GM19238 (cell line): ENCODE results near the gene C20orf202.

Source experiments
- DNase-seq: peaks from one replicate; pipeline ENCODE4 v3.0.0; 2011; ENCODE audit warnings: low spot score; ENCODE audit not compliant: insufficient read length

C20orf202 gene

DNA sequence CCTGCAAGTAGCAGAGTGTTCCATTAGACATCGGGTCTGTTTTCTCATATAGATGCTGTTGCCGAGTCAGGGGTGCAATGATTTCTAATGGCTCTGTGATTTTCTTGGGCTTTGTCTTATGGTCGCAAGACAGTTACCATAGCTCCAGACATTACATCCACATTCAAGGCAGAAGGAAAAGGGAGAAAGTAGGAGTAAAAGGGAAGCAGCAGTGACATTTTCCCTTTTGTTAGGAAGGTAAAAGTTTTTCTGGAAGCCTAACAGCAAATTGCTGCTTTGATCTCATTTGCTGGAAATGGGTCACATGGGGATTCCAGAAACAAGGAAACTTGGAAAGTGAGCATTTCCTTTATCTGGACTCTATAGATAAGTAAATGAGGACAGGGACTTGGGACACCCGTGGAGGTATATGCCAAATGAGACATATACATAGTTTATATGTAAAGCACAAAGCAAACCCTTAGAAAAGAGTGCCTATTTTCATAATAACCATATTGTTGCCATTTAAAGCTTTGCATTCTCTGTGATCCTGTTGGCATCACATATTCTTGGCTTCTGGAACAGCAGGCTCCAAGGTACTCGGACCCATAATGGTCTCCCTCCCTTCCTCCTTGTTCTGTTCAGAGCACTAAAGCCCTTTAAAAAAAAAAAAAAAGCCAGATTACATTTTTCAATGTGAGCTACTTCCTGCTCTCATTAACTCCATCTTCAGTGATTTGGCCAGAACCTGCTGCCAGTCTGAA is at the start of gene C20orf202:
TSS of gene C20orf202 (plus strand) at position 693 of the 743 bp plus-strand sequence. CDS start 132 bp downstream, outside the sequence.
- no peak for DNase-seq

DNA sequence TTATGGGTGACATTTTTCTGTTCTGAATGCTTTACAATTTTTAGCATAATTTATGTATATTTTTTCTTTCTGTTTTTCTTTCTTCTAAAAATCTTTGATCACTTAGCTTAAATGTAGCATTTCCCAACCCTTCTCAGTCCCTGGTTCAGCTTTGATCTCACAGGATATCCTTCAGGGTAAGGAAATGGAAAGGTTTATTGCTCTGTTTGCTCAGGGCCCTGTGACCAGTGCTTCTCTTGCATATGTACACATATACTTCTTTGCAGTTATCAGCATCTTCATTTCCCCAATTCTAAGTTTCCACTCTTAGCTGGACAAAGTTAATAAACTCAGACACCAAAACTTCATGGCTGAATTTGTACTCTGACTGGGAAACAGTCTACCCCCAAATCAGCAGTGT is 49.0 kb upstream of the C20orf202 start:
- DNase-seq, result no peak

DNA sequence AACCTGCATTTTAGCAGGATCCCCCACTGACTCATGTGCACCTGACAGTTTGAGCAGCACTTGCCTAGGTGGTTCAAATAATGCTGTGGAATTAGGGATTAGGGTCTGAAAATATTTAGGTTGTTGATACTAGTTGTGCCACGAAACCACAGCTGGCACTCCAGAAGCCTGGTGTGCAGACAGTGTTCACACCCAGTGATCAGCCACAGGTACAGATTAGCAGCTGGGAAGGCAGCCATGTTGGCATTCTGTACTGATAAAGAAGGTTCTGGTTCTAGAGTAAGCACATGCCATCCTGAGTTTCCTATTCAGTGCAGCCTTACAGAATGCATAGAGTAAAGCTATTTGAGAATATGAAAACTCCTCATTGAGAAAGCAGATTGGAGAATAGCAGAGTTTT is 48.6 kb upstream of the C20orf202 start:
- DNase-seq, result no peak

DNA sequence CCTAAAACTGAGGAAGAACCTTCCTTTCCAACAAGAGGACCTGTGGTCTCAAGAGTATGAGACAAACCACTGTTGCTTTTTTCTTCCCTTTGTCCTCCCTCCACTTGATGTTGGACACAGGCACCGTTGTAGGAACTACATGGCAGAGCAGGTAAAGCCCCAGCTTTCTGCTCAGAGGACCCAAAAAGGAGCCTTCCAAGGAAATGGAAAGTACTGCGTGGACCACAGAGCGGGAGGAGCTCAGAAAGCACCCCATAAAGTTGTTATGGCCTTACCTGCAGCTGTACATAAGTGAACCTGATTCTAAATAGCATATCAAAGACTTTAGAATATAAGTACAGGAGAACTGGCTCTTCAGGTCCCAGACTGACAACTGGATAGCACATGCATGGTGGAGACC is 47.9 kb upstream of the C20orf202 start:
- DNase-seq, result no peak

DNA sequence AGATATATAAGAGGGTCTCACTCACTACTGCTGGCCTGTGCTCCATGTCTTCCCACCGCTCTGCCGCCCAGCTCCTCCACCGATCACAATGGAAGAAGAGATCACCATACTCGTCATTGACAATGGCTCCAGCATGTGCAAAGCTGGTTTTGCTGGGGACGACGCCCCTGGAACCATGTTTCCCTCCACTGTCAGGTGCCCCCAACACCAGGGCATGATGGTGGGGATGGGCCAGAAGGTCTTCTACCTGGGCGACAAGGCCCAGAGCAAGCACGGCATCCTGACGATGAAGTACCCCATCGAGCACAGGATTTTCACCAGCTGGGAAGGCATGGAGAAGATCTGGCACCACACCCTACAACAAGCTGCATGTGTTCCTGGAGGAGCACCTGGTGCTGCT is 42.8 kb upstream of the C20orf202 start:
- no peak for DNase-seq

DNA sequence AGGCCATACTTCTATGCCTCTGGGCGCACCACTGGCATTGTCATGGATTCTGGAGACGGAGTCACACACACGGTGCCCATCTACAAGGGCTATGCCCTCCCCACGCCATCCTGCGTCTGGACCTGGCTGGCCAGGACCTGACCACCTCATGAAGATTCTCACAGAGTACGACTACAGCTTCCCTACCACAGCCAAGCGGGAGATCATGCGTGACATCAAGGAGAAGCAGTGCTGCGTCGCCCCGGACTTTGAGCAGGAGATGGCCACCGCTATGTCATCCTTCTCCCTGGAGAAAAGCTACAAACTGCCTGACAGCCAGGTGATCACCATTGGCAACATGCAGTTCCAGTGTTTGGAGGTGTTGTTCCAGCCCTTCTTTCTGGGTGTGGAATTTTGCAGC is 42.3 kb upstream of the C20orf202 start:
- no peak for DNase-seq

DNA sequence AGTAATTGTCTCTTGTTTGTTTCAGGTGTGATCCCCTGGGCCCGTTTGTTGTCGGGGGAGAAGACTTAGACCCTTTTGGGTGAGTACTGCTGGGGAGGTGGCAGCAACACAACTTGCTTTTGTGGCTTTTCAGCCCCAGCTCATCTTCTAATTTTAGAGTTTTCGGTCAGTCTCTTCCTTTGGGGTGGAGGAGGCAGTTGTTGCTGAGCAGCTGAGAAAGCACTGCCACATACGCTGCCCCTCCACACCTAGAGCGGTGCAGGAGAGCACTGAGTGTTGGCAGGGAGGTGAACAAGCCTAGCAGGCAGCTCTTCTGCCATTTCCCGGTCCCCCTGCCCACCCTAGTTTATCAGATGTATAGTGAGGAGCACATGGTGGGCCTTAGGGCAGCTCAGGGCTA is 40.1 kb upstream of the C20orf202 start:
- DNase-seq, result no peak

DNA sequence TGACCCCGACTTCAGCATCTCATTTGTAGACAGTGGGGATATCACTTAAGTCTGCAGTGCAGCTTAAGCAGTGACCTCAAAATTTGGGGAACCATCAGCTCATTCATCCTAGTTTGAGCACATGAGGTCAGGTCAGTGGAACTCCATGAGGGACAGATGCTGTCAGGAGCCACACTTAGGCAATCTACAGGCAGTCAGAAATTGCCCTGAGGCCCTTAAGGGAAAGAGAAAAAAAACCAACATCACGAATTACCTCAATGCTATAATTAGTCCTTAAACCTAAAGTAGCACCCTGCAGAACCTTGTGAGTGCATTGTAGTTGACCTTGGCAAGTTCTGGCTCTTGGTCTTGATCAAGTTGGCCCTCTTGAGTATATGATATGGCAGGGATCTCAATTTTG is 39.6 kb upstream of the C20orf202 start:
- DNase-seq, result no peak

DNA sequence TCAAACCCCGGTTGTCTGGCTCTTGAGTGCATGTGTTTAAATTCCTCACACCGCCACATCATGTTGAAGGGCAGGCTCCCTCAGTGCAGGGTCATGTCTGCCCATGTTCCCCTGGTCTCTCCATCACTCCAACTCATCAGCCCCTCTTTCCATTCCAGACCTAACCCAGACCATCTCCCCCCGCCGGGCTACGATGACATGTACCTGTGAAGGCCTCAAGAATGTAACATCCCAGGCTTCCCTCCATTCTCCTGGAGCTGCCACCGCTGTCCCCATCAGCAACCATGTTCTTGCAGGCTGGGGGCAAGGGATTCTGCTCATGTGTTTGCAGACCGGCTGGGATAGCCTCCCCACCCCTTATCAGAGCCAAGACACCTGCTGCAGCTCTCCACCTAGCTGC is 38.4 kb upstream of the C20orf202 start:
- DNase-seq, result no peak

DNA sequence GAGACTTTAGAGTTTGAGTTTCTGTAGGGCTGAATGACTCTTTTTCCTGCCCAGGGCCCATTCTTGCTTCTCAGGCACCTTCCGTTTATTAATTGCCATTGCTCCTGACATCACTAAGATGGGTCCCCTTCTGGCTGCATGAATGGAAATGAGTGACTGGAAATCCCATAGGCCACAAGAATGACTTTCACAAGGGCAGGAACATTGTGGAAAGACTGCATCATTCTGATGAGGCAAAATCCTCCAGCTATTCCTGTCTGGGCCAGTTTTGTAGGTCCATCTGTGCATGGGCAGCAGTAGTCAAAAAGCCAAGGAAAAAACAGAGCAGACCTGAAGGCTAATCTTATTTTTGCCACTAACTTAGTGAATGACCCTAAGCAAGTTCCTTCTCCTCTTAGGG is 37.7 kb upstream of the C20orf202 start:
- DNase-seq, result no peak

DNA sequence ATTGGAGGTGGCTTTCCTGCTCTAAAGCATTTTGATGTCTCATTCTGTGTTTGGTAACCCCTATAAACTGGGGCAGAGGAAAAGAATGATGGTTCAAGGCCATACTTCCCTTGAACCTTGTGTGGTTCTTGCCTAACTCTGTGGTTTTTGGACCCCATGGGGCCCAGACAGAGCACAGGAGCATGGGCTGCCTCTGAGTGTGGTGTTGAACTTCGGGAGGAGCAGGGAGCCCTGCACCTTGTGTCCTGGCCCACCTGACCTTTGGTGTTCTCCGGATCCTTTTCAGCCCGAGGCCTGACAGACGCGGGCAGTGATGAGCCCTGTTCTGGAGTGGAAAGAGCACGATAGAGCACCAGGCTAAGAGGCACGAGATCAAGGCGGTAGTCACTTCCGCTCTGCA is 37.3 kb upstream of the C20orf202 start:
- no peak for DNase-seq

DNA sequence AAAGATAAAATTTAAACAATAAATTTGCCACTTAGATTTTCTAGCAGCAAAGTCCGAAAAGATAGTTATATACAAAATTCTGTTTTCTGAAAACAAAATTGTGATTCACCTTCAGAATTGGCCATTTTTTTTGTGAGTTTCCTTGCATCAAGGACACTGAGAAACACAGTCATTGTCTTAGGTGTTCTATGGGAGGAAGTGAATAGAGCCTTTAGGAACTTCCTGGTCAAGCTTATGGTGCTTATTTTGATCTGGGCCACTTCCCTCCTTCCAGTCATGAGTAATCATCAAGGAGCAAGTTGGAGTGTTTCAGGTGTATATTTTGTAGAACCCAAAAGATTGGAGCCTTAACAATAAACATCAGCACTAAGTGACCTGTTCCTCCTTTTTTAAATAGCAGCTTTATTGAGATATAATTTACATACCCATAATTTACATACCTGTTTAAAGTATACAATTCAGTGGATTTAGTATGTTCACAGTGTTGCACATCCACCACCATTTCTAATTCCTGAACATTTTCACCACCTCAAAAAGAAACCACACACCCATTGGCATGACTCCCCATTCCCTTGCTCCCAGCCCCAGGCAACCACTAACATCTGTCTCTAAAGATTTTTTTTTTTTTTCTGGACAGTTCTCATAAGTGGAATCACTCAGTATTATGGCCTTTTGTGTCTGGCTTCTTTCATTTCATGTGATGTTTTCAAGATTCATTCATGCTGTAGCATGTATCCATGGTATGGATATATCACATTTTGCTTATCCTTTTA is 36.1 kb upstream of the C20orf202 start:
- DNase-seq, result no peak

DNA sequence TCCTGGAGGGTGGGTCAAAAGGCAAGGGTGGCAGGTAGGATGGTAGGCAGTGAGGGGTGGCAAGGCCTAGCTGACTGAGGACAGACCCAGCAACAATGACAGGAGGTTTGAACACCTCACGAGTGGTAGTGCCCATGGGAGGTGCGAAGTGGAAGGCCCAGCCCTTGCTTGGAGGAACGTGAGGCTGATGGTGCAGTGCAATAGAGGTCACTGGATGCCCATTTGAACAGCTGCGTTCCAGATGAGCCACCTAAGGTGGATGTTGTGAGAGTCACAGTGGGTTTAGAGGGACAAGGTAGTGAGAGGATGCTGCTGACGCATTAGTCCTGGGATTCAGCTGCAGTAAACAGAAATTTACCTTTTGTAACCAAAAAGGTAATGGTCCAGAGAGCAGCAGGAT is 34.0 kb upstream of the C20orf202 start:
- no peak for DNase-seq

DNA sequence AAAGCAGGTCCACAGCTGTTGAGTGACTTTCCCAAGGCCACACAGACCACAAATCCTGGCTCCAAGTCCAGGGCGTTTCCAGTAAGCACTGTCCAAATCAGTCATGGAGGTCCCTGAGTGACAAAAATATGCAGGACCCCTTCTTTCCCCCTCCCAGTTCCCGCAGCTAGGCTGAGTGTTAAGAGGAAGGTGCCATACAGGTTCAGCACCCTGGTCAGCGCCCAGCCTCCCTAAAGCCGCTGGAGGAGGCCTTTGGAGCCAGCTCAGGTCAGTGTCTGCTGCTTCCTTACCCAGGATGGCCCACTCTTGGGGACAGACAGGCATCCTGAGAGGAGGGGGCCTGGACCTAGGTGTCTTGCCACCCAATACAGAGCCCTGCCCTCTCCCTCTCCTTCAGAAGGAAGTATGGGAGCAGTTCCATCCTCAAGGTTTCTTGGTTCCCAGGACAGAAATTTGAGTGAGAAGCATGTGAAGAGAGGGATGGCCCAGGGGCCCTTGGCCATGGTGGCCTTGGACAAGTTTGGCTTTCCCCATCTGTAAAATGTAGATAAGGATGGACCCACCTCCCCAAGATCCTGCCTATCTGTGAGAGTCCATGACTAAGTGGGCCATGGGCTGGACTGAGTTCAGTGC is 31.7 kb upstream of the C20orf202 start:
- no peak for DNase-seq

DNA sequence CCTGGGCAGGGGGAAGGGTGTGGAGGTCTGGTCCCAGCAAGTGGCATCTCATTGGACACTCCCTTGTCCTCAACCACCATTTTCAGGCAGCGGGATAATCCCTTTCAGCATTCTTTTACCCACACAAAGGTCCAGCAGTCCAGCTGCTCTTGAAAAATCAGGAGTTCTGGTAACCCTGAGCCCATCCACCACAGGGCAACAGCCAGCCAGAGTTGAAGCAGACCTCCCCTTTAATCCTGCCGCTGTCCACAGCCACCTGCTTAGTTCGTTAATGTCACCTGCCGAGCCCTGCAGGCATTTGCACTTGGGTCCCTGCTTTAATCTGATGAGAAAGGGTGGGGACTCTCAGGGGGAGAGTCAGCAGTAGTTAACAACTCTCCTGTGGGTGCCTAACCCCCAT is 29.6 kb upstream of the C20orf202 start:
- no peak for DNase-seq

DNA sequence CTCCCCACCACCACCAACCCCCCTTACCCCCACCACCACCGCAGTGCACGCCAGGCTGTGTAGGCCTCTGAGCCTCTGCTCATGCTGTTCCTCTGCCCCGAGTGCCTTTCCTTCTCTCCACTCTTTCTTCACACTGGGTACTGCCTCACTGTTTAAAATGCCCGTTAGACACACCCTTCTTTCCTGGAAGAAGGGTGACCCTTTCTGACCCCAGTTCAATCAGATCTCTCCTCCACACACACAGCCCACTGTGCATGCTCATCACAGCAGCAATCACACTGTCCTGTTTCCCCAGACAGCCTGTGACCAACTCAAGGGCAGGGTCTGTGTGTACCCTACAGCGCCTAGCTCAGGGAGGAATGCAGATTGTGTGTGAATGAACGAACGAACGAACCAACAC is 28.5 kb upstream of the C20orf202 start:
- no peak for DNase-seq

DNA sequence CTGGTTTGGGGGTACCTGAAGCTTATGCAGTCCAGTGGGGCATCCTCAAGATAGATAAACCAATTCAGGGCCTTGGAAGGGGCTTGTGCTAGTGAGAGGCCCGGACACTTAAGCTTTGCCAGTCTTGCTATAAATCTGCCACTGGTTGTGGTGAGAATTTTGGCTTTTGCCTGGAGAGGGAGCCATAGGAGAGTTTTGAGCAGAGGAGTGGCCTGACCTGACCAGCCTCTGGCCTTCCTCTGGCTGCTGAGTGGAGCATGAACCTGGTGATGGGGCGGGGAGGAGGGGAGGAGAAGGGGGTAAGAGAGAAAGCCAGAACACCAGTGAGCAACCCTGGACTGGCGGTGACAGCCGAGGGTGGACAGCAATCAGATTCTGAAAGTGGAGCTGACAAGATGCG is 25.6 kb upstream of the C20orf202 start:
- DNase-seq, result no peak

DNA sequence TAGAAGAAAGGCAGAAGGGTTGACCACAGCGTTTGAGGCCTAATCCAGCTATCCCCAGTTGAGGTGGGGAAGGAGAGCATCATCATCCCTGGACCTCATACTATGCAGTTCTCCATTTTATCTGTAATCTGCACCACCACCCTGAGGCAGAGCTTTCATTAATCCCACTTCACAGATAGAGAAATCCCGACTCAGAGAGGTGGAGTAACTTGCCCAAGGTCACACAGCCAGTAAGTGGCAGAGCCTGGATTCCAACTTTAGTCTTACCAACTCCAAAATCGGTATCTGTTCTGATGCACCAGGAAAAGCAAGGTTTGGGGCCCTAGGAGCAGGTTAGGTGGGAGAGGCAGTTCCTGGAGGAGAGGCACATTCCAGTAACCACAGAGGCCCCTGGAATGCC is 25.2 kb upstream of the C20orf202 start:
- DNase-seq, result no peak

DNA sequence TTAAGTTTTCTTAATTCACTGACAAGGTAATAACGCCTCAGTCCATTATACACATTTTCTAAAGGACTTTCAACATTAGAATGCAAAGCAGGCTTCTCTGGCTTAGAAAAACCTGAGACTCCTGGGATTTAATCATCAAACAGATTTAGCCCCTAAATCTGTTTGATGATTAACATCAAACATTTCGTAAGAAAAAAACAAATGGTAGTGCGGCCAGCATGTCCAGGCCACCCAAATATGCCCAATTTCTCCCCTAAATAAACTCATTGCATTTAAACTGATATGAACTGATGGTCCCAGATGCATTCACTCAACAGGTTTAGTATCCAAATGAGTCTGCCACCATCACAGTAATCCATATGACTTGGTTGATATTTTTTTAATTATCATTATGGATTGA is 24.6 kb upstream of the C20orf202 start:
- no peak for DNase-seq

DNA sequence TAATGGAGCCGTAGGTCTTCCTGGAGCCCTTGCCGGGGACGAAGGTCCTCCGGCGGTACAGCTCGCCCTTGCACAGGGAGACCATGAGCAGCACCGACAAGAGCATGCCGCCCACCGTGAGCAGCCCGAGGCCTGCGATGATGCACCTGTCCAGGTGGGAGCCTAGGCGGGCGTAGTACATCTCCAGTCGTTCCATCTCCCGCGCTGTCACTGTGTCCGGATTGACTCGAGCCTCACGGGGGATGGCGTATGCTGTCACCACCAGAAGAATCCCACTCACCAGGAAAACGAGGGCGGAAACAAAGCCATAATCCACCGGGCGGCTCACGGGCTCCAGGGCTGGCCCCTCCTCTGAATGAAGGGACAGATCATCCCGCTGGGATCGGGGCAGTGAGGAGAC is 22.3 kb upstream of the C20orf202 start:
- no peak for DNase-seq

DNA sequence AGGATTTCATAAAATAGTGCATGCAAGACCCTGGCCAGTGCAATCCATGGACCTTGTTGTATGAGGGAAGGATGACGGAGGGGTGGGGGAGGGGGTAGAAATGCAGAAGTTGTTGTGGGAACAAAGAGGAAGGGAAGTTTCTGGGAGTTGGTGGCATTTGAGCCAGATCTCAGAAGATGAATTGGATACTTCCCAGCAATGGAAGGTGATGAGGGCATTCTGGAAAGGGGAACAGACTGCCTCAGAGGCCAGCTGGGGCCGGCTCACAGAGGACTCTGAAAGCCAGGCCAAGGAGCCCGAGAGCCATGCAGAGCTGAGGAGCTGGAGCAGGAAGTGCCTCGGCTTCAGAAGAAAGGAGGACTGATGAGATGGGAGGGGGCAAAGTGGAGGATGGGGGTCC is 21.1 kb upstream of the C20orf202 start:
- DNase-seq, result no peak

DNA sequence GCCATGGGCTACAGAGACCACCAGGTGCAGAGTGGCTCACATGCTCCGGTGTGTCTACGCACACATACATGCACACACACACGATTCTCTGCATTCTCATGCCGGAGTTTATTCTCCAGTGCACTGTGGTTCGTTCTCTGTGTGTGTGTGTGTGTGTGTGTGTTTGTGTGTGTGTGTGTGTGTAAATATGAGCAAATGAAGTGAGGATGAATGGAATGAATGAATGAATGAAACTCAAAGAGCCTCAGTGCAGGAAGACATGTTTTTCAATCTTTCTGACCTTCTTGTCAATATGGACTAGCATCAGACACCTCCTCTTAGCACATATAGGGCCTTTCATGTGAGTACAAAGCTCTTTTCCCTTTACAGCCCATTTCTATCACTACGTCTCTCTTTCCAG is 20.1 kb upstream of the C20orf202 start:
- DNase-seq, result no peak

DNA sequence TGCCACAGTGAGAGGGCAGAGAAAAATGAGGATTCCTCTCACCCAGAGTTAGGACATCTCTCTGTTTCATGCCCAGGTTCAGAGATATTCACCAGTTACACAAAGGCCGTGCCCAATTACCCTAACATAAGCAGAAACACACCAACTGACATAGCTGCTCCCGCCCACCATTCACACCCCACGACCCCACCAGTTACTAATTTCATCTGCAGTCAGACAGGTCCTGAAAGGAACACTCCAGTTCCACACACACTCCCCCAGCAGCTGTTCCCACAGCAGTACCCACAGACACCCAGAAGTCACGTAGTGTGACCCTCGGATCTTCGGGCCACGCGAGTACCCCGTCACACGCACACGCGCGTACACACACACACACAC is 19.0 kb upstream of the C20orf202 start:
- DNase-seq, result no peak
